ENCODE results near the gene KIF14. TPM values are rescaled to one million over a fixed set of nuclear protein-coding genes. Genes with fewer than 3 reads are reported as not detected.

KIF14 gene
- total RNA-seq, 1 experiment from 2014 or later = 39.7 TPM

DNA sequence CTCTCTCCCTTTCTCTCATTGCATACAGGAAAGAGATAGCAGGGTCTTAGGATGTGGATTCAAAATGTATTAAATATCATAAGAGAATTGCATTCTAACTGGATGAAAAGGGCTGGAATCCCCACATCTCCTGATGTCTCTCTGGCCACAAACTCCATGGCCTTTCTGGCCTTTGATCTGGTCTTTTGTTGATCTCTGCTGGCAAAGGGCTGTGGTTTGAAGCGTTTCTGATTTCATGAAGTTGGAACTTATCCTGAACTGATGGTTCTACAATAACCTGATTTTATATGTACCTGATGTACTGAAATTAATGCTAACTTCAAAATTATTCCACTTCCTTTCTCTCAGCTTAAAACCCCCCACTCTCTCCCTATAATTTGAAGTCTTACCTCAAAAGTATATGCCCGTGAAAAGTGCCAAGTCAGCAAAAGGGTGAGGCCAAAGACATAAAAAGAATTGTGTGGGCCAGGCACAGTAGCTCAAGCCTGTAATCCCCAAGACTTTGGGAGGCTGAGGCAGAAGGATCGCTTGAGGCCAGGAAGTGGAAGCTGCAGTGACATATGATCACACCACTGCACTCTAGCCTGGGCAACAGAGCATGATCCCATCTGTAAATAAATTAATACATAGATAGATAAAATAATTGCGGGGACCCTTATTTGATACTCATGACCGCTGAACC, 6.4 kb upstream of the KIF14 start:
- Histone ChIP-seq H3K27ac (ENCODE audit: low read depth, low read length, poor library complexity, severe bottlenecking) (no peak overlapping the region), H3K9me3 (ENCODE audit: low read depth, low read length, poor library complexity, severe bottlenecking) (no peaks in the 10 kb centered on the region), H3K4me1 (ENCODE audit: insufficient read depth, low read length, poor library complexity, severe bottlenecking) (peaks cover 7% of the 10 kb centered on the region), H3K27me3 (replicated peaks; ENCODE audit: insufficient read depth, low read depth, low read length, poor library complexity) (no peaks in the 10 kb centered on the region), H3K4me3 (ENCODE audit: low read depth, low read length, poor library complexity, severe bottlenecking) (no peak overlapping the region), H3K36me3 (ENCODE audit: insufficient read depth, low read length, poor library complexity, severe bottlenecking) (no peaks in the 10 kb centered on the region)
- TF ChIP-seq EZH2 (IDR thresholded peaks at IDR 0.05; ENCODE audit: borderline replicate concordance, low read depth, low read length, poor library complexity, severe bottlenecking) (no peak), CTCF (conservative IDR thresholded peaks at IDR 0.05; ENCODE audit: low read depth, low read length) (no peak)
- CTCF ChIA-PET = no interaction called here
- no peak for DNase-seq (ENCODE audit: low spot score)
- POLR2A ChIA-PET (ENCODE audit: low non-redundant PET) = no interaction called here
- intact Hi-C loops (cut with micrococcal nuclease; ENCODE audit: unreplicated experiment) = loop anchor here (5.0 to 10.0 kb wide), 2 partner anchors 208 to 415 kb away; no protein-coding TSS in a partner anchor
- BruUV-seq (replicated peaks) = no TSS peak

DNA sequence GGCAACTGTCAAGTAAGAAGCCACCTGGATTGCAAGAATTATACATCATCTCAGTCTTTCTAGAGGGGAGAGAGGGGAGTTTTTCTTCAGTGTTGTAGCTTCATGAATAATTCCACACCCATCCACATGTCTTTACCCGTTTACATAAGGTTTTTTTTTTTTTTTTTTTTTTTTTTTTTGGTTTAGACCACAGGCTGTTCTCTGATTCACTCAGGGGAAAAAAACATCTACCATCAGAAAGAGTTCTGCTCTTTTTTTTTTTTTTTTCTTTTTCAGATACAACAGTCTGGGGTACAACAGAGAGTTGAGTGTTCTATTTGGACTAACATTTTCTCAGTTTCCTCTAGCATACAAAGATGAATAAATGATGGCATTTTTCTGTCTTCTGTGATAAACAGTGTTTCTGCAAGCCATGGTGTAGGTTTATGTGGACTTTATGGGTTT, 4.9 kb upstream of the KIF14 start:
- CTCF ChIA-PET = interaction anchor here (0.6 kb wide), 1 partner anchor 74 kb away, joined by 4 read pairs; no protein-coding TSS in a partner anchor
- TF ChIP-seq CTCF (conservative IDR thresholded peaks at IDR 0.05; ENCODE audit: low read depth, low read length) = no peak
- no peak for TF ChIP-seq EZH2 (IDR thresholded peaks at IDR 0.05; ENCODE audit: borderline replicate concordance, low read depth, low read length, poor library complexity, severe bottlenecking)
- Histone ChIP-seq H3K4me3 (ENCODE audit: low read depth, low read length, poor library complexity, severe bottlenecking) (no peak overlapping the region), H3K9me3 (ENCODE audit: low read depth, low read length, poor library complexity, severe bottlenecking) (no peaks in the 10 kb centered on the region), H3K27me3 (replicated peaks; ENCODE audit: insufficient read depth, low read depth, low read length, poor library complexity) (no peaks in the 10 kb centered on the region), H3K4me1 (ENCODE audit: insufficient read depth, low read length, poor library complexity, severe bottlenecking) (peaks cover 7% of the 10 kb centered on the region), H3K27ac (ENCODE audit: low read depth, low read length, poor library complexity, severe bottlenecking) (no peak overlapping the region), H3K36me3 (ENCODE audit: insufficient read depth, low read length, poor library complexity, severe bottlenecking) (no peaks in the 10 kb centered on the region)
- intact Hi-C loops (cut with micrococcal nuclease; ENCODE audit: unreplicated experiment) = loop anchor here (5.0 to 10.0 kb wide), 2 partner anchors 209 to 417 kb away; no protein-coding TSS in a partner anchor
- POLR2A ChIA-PET (ENCODE audit: low non-redundant PET) = no interaction called here
- BruUV-seq (replicated peaks) = no TSS peak
- DNase-seq (ENCODE audit: low spot score) = peak; percentile 24

DNA sequence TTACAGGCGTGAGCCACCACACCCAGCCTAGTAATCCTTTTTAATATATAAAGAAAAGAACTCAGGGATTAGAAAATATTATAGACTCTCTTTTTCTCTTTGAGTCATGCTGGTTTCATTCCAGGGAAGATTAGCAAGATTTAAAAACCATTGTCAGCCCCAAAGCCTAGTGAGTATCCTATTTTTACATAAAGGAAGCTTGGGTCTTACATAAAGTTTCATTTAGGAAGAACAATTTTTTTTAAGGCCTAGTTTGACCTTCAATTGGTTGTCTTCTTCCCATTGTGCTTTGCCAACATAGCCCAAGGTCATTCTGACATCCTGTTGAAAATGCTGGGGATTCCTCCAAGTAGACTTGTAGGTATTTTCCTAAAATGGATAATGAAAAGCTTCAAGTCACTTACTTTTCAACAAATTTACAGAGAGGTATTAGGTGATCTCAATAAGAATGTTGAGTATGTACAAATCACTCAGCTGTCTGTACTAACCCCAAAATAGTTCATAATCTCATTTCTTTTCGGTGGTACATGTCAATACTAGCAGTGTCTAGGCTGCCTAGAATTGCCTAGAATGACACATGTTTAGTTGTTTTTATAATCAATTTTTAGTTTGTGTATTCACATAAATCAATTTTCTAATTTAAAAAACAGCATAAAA, 4.3 kb upstream of the KIF14 start:
- ChIA-PET CTCF (no interaction called here), POLR2A (ENCODE audit: low non-redundant PET) (no interaction called here)
- Histone ChIP-seq H3K4me3 (ENCODE audit: low read depth, low read length, poor library complexity, severe bottlenecking) (no peak overlapping the region), H3K9me3 (ENCODE audit: low read depth, low read length, poor library complexity, severe bottlenecking) (no peaks in the 10 kb centered on the region), H3K27ac (ENCODE audit: low read depth, low read length, poor library complexity, severe bottlenecking) (no peak overlapping the region), H3K4me1 (ENCODE audit: insufficient read depth, low read length, poor library complexity, severe bottlenecking) (peaks cover 7% of the 10 kb centered on the region), H3K27me3 (replicated peaks; ENCODE audit: insufficient read depth, low read depth, low read length, poor library complexity) (no peaks in the 10 kb centered on the region), H3K36me3 (ENCODE audit: insufficient read depth, low read length, poor library complexity, severe bottlenecking) (no peaks in the 10 kb centered on the region)
- intact Hi-C loops (cut with micrococcal nuclease; ENCODE audit: unreplicated experiment) = loop anchor here (5.0 to 10.0 kb wide), 2 partner anchors 210 to 417 kb away; no protein-coding TSS in a partner anchor
- TF ChIP-seq EZH2 (IDR thresholded peaks at IDR 0.05; ENCODE audit: borderline replicate concordance, low read depth, low read length, poor library complexity, severe bottlenecking) = no peak
- TF ChIP-seq CTCF (conservative IDR thresholded peaks at IDR 0.05; ENCODE audit: low read depth, low read length) = no peak
- no TSS peak for BruUV-seq (replicated peaks)
- no peak for DNase-seq (ENCODE audit: low spot score)
